ENCODE data around the gene SUN5. TPM values are rescaled to one million over a fixed set of nuclear protein-coding genes. Genes with fewer than 3 reads are reported as not detected.

Gene SUN5
- total RNA-seq, 3 donors from 2014 or later: not detected

DNA sequence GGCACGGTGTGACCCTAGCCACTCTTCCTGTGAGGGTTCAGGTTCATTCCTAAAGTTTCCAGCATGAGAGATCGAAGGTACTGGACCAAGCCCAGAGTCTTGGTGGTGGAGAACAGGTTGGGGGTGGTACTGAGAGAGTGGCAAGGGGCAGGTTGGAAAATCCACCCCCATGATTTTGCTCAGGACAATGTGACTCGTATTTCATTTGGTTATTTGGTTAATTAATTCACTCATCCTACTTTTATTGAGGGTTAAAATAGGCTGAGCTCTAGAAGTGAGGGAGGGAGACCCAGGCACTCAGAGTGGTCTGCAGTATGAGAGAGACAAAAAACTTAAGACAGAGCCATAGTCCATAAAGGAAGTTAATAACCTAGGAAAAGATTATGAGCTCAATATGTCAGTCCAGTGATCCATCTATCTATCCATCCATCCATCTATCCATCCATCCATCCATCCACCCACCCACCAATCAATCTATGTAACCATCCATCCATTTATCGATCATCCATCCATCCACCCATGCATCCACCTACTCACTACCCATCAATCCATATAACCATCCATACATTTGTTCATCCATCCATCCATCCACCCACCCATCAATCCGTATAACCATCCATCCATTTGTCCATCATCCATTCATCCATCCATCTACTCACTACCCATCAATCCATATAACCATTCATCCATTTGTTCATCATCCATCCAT, 20.5 kb upstream of the SUN5 start:
- H3K36me3 ChIP-seq (ENCODE audit: low read depth): no peaks in the 10 kb centered on the region
- TF ChIP-seq CTCF (IDR thresholded peaks at IDR 0.05): no peak
- DNase-seq: no peak
- no peak for ATAC-seq
- no peak overlapping the region for H3K4me3 ChIP-seq
- H3K4me1 ChIP-seq (ENCODE audit: low read depth): no peaks in the 10 kb centered on the region
- intact Hi-C loops (cut with DNase I, micrococcal nuclease): no loop called here
- H3K9me3 ChIP-seq: no peaks in the 10 kb centered on the region

GRCh38 chr20:33024243-33024560, 20.0 kb upstream of the SUN5 start:
- DNase-seq (no peak), ATAC-seq (no peak)
- no peak overlapping the region for H3K4me3 ChIP-seq
- H3K9me3 ChIP-seq: no peaks in the 10 kb centered on the region
- no peak for TF ChIP-seq CTCF (IDR thresholded peaks at IDR 0.05)
- H3K36me3 ChIP-seq (ENCODE audit: low read depth): no peaks in the 10 kb centered on the region
- intact Hi-C loops (cut with DNase I, micrococcal nuclease): no loop called here
- no peaks in the 10 kb centered on the region for H3K4me1 ChIP-seq (ENCODE audit: low read depth)

DNA sequence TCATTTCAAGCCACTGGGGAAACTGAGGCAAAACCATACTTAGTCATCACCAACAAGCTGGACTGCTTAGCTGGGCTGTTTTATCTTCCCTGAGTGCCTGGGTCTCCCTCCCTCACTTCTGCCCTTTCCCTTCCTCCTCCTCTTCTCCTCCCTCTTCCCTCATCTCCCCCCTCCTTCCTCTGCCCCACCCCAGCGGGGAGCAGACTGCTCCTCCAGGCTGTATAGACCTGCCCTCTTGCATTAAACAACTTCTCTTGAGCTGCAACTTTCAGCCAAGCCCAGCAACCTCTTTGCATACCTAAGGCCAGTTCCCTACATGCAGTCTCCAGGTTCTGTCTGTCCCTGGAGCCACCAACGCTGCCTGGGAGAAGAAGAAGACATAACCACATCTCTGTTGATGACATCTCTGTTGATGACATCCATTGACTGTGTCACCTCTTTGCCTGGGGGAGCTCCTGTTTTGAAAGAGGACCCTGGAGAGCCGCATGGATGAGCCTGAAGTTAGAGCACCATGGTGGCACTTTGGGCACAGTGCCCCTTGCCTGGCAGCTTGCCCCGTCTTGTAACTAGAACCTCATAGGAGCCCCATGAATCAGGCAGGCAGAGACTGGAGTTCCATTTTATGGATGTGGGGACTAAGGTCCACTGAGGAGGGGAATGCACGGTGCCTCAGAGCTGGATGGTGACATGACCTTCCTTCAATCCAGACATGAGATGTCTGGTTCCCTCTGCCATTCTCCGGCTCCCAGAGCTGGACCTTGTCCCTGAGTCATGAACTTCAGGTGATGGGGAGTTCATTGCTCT, 19.4 kb upstream of the SUN5 start:
- no peak for TF ChIP-seq CTCF (IDR thresholded peaks at IDR 0.05)
- Histone ChIP-seq H3K4me3 (no peak overlapping the region), H3K9me3 (no peaks in the 10 kb centered on the region), H3K36me3 (ENCODE audit: low read depth) (no peaks in the 10 kb centered on the region), H3K4me1 (ENCODE audit: low read depth) (no peaks in the 10 kb centered on the region)
- intact Hi-C loops (cut with DNase I, micrococcal nuclease): no loop called here
- no peak for DNase-seq
- ATAC-seq: no peak

DNA sequence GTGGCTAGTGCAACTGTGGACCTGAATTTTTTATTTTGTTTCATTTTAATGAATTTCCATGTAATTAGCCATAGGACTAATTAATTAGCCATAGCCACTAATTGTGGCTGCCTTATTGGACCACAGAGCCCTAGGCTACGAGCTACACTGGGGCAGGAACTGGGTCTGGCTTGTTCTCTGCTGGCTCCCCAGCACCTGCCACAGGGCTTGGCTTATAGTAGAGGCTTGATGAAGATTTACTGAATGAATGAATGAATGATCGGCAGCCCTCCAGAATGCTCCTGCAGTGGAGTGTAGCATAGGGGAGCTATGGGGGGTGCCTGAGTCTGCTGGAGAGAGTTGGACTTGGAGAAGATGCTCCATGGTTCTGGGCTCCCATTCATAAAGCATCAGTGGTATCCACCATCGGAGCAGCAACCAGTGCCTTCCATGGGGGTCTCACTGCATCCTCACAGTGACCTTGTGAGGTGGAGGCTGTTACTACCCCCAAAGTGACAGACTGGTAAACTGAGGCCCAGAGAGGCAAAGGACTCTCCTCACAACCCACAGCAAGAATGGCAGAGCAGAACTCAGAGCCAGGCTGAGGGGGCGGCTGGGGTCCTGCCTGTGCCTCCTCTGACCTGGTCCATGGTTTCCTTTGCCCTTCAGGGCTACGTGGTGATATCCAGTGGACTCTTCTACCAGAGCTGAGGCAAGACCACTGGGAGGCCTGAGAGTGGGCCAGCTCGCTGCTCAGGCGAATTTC, 18.6 kb upstream of the SUN5 start:
- ATAC-seq: no peak
- intact Hi-C loops (cut with DNase I, micrococcal nuclease): no loop called here
- no peak for DNase-seq
- Histone ChIP-seq H3K9me3 (no peaks in the 10 kb centered on the region), H3K36me3 (ENCODE audit: low read depth) (no peaks in the 10 kb centered on the region), H3K4me3 (no peak overlapping the region), H3K4me1 (ENCODE audit: low read depth) (no peaks in the 10 kb centered on the region)
- TF ChIP-seq CTCF (IDR thresholded peaks at IDR 0.05): no peak

DNA sequence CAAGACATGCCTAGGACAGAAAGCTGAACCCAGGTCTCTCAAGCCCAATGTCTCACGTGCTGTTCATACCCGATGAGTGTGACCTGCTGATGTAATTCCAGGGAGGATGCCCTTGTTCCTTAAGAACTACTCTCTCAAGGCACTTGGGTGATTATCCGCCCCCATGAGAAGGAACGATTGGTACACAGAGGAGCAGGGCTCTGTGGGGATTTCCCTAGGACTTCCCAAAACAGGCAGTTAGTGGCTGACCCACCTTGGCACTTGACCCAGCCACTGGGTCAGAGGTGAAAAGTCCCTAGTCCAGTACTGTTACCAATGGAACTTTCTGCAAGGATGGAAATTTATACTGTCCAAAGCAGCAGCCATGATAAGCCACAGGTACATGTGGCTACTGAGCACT, 18.1 kb upstream of the SUN5 start:
- intact Hi-C loops (cut with DNase I, micrococcal nuclease): no loop called here
- ATAC-seq: no peak
- H3K9me3 ChIP-seq: no peaks in the 10 kb centered on the region
- H3K36me3 ChIP-seq (ENCODE audit: low read depth): no peaks in the 10 kb centered on the region
- no peak overlapping the region for H3K4me3 ChIP-seq
- no peak for TF ChIP-seq CTCF (IDR thresholded peaks at IDR 0.05)
- no peak for DNase-seq
- no peaks in the 10 kb centered on the region for H3K4me1 ChIP-seq (ENCODE audit: low read depth)

Measured in mucosa of descending colon (tissue), 3 donors.